WI38 (cell line): ENCODE measurements around the gene TMEM147.

Source experiments
- H3K4me3 ChIP-seq: 2 replicates; pipeline ENCODE4 v1.5.1; 2011; ENCODE audit warnings: low read depth, mild to moderate bottlenecking, control low read depth, low read length
- TF ChIP-seq, protein P1 (sequence below): IDR thresholded peaks from 2 replicates; pipeline ENCODE4 v1.5.1; 2012; ENCODE audit warnings: low read depth, mild to moderate bottlenecking, control low read depth, low read length

TMEM147 gene

DNA sequence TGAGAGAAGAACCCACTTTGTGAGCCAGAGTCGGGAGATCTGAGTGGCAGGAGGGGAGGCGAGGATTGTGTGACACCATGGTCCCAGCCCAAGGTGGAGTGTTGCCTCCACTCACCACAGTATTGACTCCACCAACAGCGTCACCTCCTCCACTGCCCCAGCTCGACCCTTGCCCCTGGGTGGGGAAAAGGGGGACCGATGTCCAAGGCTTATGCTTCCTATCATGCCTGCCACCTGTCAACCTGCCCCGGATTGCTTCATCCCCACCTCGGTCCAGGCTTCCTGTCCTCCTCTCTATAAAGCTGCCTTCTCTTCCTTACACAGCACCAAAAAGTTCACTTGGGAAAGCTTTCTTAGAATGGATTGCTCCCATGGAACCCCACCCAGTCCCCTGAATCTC, 39.4 kb upstream of the TMEM147 start:
- no peak overlapping the region for H3K4me3 ChIP-seq
- TF ChIP-seq, protein P1, sequence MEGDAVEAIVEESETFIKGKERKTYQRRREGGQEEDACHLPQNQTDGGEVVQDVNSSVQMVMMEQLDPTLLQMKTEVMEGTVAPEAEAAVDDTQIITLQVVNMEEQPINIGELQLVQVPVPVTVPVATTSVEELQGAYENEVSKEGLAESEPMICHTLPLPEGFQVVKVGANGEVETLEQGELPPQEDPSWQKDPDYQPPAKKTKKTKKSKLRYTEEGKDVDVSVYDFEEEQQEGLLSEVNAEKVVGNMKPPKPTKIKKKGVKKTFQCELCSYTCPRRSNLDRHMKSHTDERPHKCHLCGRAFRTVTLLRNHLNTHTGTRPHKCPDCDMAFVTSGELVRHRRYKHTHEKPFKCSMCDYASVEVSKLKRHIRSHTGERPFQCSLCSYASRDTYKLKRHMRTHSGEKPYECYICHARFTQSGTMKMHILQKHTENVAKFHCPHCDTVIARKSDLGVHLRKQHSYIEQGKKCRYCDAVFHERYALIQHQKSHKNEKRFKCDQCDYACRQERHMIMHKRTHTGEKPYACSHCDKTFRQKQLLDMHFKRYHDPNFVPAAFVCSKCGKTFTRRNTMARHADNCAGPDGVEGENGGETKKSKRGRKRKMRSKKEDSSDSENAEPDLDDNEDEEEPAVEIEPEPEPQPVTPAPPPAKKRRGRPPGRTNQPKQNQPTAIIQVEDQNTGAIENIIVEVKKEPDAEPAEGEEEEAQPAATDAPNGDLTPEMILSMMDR, result no peak

DNA sequence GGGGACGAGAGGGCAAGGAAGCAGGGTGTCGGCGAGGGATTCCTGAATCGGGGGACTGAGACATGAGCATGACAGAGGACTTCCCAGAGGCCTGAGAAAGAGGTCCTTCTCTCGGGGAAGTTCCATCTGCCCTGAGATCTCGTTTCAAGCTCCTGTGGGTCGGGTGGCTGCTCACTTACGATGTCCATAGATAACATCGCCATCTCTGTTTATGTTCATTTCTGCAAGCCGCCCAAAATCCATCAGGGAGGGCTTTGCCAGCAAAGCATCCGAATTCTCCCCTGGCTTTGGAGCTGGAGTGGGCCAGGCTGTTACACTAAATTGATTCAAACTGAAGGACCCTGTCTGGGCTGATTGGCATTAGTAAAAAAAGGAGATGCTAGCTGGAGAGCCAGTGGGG, 37.9 kb upstream of the TMEM147 start:
- TF ChIP-seq, protein P1, result no peak
- no peak overlapping the region for H3K4me3 ChIP-seq

DNA sequence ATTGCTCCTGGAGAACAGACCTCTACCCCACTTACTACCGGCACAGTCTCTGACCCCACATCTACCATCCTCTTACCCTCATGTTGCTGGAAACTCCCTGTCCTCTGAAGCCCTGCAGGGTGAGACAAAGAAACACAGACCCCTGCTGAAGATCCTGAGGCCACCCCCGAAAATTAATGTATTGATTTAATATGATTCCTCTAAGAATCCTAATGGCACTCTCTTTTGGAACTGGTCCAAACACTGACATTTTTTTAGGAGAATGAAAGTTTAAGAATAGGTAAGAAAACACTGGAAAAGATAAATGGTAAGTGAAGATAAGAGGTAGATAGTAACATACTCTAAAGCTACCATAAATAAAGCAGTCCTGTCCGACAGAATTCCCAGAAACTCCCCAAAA, 37.3 kb upstream of the TMEM147 start:
- no peak overlapping the region for H3K4me3 ChIP-seq
- TF ChIP-seq, protein P1, result no peak

DNA sequence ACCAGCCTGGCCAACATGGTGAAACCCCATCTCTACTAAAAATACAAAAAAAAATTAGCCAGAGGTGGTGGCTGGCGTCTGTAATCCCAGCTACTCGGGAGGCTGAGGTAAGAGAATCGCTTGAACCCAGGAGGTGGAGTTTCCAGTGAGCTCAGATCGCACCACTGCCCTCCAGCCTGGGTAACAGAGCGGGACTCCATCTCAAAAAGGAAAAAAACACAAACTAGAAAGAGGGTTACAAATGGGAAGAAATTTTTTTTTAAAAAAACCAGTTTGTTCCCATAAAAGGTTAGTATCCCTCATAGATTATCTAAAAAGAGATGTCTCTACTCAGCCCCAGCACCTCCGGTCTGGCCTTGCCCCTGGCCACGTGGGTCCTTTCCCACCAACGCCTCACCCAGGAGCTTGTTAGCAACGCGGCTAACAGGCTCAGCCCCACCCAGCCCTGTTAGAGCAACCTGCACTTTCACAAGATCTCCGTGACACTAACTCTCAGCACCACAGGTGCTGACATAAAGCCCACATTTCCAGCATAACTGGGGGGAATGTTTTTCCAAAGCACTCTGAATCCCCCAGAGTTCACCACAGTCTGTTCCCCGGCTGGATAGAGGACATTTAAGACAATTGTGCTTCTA, 36.3 kb upstream of the TMEM147 start:
- TF ChIP-seq, protein P1, result no peak
- H3K4me3 ChIP-seq, result no peak overlapping the region

DNA sequence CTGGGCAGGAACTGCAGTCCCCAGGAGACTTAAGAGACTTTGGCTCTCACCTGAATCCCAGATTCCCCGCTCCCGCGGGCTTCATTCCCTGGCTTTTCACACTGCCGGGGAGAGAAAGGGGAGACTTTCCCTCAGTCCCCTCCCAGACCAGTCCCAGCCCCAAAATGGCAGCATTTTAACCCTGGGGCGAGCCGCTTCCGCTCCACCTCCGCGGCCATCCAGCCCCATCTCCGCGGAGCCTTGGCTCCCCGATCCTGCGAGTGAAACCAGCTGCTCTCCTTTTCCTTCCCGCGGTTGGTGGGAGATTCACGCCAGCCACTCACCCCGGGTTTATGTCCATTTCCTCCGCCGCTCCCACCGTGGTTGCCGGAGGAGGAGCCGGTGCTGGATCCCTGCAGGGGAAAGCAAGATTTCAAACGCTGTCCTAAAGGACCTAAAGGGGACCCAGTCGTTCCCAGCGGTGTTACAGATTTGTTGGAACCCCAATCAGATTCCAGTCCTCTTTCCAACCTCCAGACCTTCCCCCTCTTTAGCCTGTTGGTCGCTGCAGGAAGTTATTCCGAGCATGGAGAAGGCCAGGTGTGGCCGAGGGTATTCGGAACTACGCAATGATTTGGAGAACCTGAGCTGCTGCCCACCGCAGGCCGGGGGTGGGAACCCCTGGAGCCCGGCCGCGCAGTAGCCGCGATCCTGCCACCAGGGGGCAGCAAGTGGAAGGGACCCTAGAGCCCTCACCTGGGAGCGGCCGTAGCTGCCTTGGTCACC, 35.4 kb upstream of the TMEM147 start:
- TF ChIP-seq, protein P1, result peak; percentile 79
- H3K4me3 ChIP-seq, result peak overlapping the region; percentile 27

DNA sequence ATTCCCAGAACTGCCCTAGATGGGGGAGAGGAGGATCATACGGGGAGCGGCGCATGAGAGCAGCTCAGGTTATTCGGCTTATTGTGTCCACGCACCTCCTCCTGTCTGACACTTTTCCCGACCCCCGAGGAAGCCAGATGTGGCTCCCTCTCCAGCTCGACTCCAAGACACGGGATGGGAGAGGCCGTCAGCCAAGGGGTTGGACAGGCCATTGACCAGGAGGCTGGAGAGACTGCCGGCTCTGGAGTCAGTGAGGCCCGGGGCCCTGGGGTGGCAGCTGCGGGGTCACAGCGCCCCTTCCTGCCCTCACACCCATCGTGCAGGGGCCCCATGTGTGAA, 34.8 kb upstream of the TMEM147 start:
- no peak overlapping the region for H3K4me3 ChIP-seq
- TF ChIP-seq, protein P1, result no peak

DNA sequence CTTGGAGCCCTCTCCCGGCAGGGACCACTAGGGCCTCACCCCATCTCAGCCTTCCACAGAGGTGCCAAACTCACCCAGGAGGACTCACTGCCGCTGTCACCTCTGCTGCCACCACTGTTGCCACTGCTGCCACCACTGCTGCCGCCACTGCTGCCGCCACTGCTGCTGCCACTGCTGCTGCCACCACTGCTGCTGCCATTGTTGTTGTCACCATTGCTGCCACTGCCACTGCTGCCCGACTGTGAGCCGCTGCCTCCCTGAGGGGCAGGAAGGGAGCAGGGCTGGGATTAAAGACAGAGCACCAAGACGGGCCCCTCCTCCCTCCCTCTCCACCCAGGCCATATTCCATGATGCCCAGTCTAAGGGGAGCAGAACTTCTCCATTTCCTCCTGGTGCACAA, 34.1 kb upstream of the TMEM147 start:
- TF ChIP-seq, protein P1, result no peak

More for the DNA sequence above, 34.1 kb upstream of the TMEM147 start:
- H3K4me3 ChIP-seq, result no peak overlapping the region
